Activated naive CD4-positive, alpha-beta T cell treated with anti-CD3 and anti-CD28 coated beads, Interleukin-2, amount 50 U/mL, for 16 hours (primary cell): ENCODE results near the gene INPP4A.

Experiments used
- DNase-seq: peaks from one replicate; pipeline ENCODE4 v3.0.0-alpha.2; 2020

The INPP4A gene

GRCh38 chr2:98438190-98439133 is 6.2 kb upstream of the INPP4A start:
- DNase-seq = no peak

DNA sequence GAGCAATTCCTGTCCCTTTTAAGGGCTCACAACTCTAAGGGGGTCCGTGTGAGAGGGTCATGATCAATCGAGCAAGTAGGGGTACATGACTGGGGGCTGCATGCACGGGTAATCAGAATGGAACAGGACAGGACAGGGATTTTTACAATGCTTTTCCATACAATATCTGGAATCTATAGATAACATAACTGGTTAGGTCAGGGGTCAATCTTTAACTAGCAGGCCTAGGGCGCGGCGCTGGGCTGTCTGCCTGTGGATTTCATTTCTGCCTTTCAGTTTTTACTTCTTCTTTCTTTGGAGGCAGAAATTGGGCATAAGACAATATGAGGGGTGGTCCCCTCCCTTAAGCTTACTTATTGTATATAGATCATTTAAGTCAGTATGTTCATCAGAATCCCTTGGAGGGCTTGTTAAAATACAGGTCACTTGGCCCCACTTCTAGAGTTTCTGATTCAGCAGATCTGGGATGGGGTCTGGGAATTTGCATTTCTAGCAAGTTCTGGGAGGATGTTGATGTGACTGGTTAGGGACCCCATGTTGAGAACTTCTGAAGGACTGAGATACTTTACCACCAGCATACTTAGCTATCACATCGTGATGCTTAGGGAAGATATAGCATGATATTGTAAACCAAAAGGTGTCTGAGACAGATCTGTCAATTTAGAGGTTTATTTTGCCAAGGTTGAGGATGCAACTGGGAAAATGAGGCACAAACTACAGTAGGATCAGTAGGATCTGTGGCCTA is 2.8 kb upstream of the INPP4A start:
- no peak for DNase-seq

GRCh38 chr2:98442488-98442887 is 2.2 kb upstream of the INPP4A start:
- DNase-seq = no peak

DNA sequence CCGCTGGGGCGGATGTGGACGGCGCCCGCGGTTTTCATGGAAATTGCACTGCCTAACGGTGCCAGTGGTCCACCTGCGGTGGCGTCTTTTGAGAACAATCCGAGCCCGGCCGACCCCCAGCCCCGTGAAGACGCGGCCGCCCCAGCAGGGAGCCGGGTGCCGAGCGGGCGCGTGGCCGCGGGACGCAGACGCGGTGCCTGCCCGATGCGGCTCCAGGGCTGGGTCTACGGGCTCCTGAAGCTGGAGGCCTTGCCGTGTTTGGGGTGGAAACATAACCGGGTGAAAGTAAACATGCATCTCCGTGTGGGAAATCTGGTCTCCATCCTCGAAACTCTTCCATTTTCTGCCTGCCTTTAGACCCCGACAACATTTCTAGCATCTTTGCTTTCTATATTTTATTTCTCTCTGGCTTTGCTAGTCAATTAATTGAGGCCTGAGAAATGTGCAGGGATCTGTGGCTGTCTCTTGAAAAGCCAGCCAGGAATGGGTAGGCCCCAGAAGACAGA is 572 bp downstream of the INPP4A start:
- DNase-seq = peak; percentile 43

GRCh38 chr2:98445683-98446581 is 1.3 kb downstream of the INPP4A start:
- DNase-seq = no peak

DNA sequence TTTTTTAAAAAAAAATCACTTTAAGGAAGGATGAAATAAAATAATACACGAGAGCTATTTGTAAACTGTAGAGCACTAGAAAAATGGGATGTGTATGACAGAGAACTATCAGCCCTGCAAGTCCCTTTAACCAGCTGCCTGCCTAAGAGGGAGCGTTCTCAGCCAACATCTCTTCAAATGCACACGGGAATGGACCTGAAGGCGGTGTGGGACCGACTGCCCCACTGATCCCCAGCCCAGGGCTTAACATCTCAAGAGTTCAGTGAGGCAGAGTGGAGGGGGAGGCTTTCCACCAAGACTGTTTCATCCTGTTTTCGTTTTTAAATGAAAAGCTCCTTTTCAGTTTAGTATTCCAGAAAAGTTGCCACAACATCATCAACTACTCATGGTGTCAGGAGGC is 2.2 kb downstream of the INPP4A start:
- DNase-seq = no peak

DNA sequence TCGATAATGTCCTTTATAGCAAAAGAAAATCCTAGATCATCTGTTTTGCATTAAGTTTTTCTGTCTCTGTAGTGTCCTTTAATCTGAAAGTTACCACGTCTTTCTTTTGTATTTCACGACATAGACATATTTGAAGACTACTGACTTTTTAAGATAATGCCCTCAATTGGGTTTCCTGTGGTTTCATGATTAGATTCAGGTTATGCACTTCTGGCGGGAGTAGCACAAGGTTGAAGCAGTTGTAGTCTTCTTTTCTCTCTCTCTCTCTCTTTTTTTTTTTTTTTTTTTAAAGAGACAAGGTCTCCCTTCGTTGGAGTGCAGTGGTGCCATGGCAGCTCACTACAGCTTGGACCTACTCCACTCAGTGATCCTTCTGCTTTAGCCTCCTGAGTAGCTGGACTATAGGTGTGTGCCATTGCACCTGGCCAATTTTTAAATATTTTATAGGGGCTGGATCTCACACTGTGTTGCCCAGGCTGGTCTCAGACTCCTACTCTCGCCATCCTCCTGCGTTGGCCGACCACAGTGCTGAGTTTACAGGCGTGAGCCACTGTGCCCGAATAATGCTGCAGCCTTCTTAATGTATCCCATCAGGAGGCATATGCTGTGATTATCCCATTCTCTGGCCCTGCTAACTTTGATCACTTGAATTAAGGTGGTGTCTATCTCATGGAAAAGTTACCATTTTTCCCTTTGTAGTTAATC is 3.9 kb downstream of the INPP4A start:
- no peak for DNase-seq

- no peak for DNase-seq
These were observed 7.9 kb downstream of the INPP4A start for GRCh38 chr2:98452396-98453027.

DNA sequence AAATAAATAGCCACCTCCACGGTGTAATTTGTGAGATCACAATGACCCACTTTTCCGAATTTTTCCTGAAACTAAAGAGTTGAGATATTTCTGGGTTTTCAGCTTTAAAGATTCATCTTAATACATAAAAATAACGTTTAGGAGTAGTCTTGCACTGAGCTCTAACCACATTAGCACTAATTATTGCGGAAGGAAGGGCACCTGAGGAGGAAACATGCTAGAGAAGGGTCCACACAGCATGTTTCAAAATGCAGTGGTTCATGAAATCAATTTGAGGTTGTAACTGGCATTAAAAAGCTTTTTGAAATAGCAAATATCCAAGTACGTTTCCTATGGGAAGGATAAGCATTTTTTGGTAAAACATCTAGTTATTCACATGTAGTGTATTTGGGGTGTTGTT is 8.4 kb downstream of the INPP4A start:
- no peak for DNase-seq

DNA sequence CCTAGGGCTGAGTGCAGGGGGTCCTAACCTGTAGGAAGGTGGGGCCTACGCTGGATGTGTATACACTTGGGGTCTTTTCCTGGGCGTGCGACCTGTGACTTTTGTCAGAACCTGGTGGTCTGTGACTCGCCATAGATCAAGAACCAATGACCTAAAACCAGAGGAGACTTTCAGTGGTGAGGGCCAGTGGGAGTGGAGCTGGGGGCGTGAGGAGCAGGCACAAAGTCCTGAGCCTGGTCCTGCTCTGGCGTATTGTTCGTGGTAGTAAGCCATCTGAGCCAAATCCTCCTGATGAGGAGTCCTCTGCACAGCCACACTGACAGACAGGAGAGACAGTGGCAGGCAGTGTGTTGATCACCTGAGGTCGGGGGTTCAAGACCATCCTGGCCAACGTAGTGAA is 8.9 kb downstream of the INPP4A start:
- no peak for DNase-seq

DNA sequence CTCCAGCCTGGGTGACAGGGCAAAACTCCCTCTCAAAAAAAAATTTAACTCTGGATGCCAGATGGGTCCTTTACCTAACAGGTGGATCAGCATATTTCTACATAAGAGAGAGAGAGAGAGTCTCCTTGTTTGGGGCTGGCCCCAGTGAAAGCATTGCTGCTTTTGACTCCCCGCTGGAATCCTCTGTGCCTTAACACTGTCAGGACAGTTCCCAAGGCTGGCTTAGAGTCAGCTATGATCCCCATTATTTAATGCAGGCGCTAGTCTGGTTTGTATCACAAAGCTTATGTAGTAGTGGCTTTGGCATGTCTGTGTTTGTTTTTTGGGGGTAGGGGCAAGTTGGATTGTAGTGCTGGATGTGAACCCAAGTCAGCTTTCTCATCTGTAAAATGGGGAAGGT is 9.4 kb downstream of the INPP4A start:
- DNase-seq = no peak

- DNase-seq = no peak
These were observed 10.0 kb downstream of the INPP4A start for GRCh38 chr2:98454500-98455235.

DNA sequence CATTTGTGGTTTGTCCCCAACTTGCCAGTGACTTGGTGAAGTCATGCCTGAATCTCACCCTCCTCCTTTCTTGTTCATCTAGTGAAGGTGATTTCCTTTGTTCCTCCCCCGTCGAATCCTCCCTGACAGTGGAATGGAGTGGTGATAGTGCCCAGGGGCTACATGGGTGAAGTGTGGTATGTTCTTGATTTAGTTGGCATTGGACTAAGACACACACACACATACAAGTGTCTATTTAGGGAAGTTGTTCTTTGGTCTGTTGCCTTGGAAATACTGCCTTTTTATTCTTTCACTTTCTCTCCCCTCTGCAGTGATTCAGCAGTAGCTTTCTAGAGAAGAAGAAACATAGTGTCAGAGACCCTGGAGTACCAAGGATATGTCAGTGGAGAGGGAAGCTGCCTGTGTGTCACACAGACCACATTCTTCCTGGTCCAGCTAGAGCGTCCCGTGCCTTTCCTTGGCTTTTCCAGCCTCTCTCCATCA is 10.9 kb downstream of the INPP4A start:
- no peak for DNase-seq

- DNase-seq = no peak
These were observed 12.5 kb downstream of the INPP4A start for GRCh38 chr2:98457045-98457696.

DNA sequence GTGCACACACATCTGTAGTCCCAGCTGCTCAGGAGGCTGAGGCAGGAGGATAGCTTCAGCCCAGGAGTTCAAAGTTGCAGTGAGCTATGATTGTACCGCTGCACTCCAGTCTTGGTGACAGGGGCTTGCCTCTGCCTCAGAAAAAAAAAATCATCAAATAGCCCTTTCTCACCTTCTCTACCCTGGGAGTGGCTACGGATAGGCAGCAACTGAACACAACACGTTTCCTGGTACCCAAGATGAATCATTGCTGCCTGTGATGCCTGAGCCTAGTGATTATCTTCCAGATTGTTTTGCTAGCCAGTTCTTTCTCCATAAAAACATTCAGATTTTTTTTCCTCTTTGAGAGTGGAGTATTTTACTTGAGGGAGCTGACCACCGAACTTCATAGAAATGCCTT is 13.5 kb downstream of the INPP4A start:
- peak; percentile 31 for DNase-seq

DNA sequence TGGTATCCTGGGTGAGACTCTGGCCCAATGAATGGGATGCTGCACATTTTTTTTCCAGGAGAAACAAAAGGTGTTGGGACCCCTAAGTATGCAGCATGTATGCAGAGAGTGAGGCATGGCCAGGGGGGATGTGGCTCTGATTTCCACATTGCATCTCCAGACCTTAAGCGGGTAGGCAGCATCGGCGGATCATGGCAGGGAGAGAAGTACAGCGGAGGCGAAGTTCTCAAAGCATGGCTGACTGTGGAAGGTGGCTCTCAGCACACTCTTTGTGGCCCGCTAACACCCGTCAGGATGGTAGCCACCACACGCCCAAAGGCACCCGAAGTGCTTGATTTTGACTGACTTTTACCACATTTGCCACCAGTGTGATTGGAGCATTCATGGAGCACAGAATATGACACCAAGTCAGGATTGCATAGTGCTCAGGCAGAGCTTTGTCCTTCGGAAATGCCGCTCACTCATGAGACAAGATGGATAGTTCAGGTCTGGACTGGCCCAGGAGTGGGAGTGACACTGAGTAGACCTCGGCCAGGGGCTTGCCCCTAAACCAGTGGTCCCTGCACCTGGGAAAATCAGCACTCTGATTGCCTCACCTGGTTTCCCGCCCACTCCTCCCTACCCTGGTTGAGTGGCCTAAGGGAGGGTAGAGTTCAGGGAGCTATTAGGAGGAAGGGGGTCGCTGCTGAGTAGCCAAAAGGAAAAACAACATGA is 14.2 kb downstream of the INPP4A start:
- DNase-seq = no peak

DNA sequence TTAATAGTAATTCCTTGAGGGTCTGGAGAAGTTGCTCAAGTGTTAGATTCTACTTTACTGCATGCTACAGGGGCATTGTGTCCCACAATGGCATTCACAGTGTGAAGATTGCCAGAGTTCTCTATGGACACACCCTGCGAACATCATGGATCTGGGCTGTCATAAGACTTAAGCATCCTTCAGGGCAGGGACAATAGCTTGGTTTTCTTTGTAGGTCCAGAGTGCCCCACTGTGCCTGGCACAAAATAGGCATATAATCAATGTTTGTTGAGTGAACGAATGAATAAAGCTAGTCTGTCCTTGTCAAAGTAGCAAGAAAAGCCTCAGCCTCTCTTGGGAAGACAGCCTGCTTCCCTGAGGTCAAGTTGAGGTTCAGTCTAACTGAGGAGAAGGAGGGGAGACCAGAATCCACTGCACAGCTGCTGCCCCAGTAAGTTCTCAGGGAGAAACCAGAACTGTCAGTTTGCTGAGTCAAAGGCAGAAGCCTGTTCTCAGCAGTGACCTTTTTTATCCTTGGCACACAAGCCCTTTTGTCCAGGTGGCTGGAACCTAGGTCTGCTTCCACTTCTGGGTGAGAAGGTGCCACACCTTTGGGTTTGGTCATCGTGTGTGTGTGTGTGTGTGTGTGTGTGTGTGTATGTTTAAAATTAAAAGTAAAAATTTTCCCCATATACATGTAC is 15.0 kb downstream of the INPP4A start:
- DNase-seq = no peak

- peak; percentile 71 for DNase-seq
These were observed 16.2 kb downstream of the INPP4A start for GRCh38 chr2:98460573-98461497.
